NCI-H187 (cell line): Measurements from ENCODE around the gene AHNAK.
"Not testable (repeated sequence)": the region's sequence is repeated elsewhere in the genome, so short reads cannot be mapped to it uniquely, and the experiment has no call there.

ENCODE experiments used
- DNase-seq, 2 experiments: peaks; one replicate each; lab custom pipeline; 2025; lab: John Stamatoyannopoulos, UW

AHNAK gene

GRCh38 chr11:62388999-62389398 is 157.6 kb downstream of the AHNAK start:
- DNase-seq: no peak

- DNase-seq: no peak
Observed at GRCh38 chr11:62387381-62387780, 159.2 kb downstream of the AHNAK start.

- not testable (repeated sequence) for DNase-seq
Observed at GRCh38 chr11:62386083-62386482, 160.5 kb downstream of the AHNAK start.

GRCh38 chr11:62383822-62384221 is 162.8 kb downstream of the AHNAK start:
- DNase-seq: no peak
